ENCODE data around the gene NRF1.

The NRF1 gene

GRCh38 chr7:129642871-129643549 is 31.5 kb downstream of the NRF1 start:
- no peak overlapping the region for H3K4me3 ChIP-seq (ENCODE audit: low read length)
- H3K4me2 ChIP-seq (ENCODE audit: low read depth, low read length) = no peak overlapping the region
- H3K27ac ChIP-seq (ENCODE audit: low read length) = no peak overlapping the region
- H3K27me3 ChIP-seq (replicated peaks; ENCODE audit: insufficient read depth, low read length) = no peaks in the 10 kb centered on the region
- H4K20me1 ChIP-seq (ENCODE audit: insufficient read depth, low read length) = no peaks in the 10 kb centered on the region
- DNase-seq = no peak
- TF ChIP-seq EZH2phosphoT487 (IDR thresholded peaks at IDR 0.05; ENCODE audit: low read length) = no peak
- TF ChIP-seq CTCF (IDR thresholded peaks at IDR 0.05; ENCODE audit: low read length) = no peak
- no peak for TF ChIP-seq EZH2 (optimal IDR thresholded peaks at IDR 0.05; ENCODE audit: low read depth, low read length)
- H3K9me2 ChIP-seq (replicated peaks; ENCODE audit: insufficient read depth, low read length) = no peaks in the 10 kb centered on the region
- peaks cover 7% of the 10 kb centered on the region; the same call in 1 of the 2 replicates for H3K79me2 ChIP-seq (ENCODE audit: low read length)
- no peaks in the 10 kb centered on the region for H3K36me3 ChIP-seq (replicated peaks; ENCODE audit: insufficient read depth, low read length)
- H3K4me1 ChIP-seq (ENCODE audit: low read length) = no peaks in the 10 kb centered on the region
- no peak overlapping the region for H2AFZ ChIP-seq (ENCODE audit: low read length)
- no peaks in the 10 kb centered on the region for H3F3A ChIP-seq (ENCODE audit: insufficient read depth, low read length)
- no peak overlapping the region for H3K9ac ChIP-seq (ENCODE audit: low read length)
- no peaks in the 10 kb centered on the region for H3K9me3 ChIP-seq (replicated peaks; ENCODE audit: insufficient read depth, low read length)

GRCh38 chr7:129643550-129644170 is 32.1 kb downstream of the NRF1 start:
- Histone ChIP-seq H3K9me2 (replicated peaks; ENCODE audit: insufficient read depth, low read length) (no peaks in the 10 kb centered on the region), H4K20me1 (ENCODE audit: insufficient read depth, low read length) (no peaks in the 10 kb centered on the region), H3K4me2 (ENCODE audit: low read depth, low read length) (no peak overlapping the region), H3K9ac (ENCODE audit: low read length) (no peak overlapping the region), H3K4me3 (ENCODE audit: low read length) (no peak overlapping the region), H3K27ac (ENCODE audit: low read length) (no peak overlapping the region), H3K4me1 (ENCODE audit: low read length) (no peaks in the 10 kb centered on the region), H3K27me3 (replicated peaks; ENCODE audit: insufficient read depth, low read length) (no peaks in the 10 kb centered on the region), H3K36me3 (replicated peaks; ENCODE audit: insufficient read depth, low read length) (no peaks in the 10 kb centered on the region), H3K9me3 (replicated peaks; ENCODE audit: insufficient read depth, low read length) (no peaks in the 10 kb centered on the region), H2AFZ (ENCODE audit: low read length) (no peak overlapping the region), H3F3A (ENCODE audit: insufficient read depth, low read length) (no peaks in the 10 kb centered on the region), H3K79me2 (ENCODE audit: low read length) (0 out of 2 replicates have a peak, but pooled peaks cover 3% of the 10 kb centered on the region)
- TF ChIP-seq EZH2phosphoT487 (IDR thresholded peaks at IDR 0.05; ENCODE audit: low read length) (no peak), CTCF (IDR thresholded peaks at IDR 0.05; ENCODE audit: low read length) (no peak), EZH2 (optimal IDR thresholded peaks at IDR 0.05; ENCODE audit: low read depth, low read length) (no peak)
- DNase-seq = no peak

GRCh38 chr7:129644634-129645230 is 33.2 kb downstream of the NRF1 start:
- Histone ChIP-seq H3K79me2 (ENCODE audit: low read length) (0 out of 2 replicates have a peak, but pooled peaks cover 3% of the 10 kb centered on the region), H3K4me3 (ENCODE audit: low read length) (no peak overlapping the region), H3K4me1 (ENCODE audit: low read length) (no peaks in the 10 kb centered on the region), H2AFZ (ENCODE audit: low read length) (no peak overlapping the region), H3K27ac (ENCODE audit: low read length) (no peak overlapping the region), H3K9me3 (replicated peaks; ENCODE audit: insufficient read depth, low read length) (no peaks in the 10 kb centered on the region), H3K9ac (ENCODE audit: low read length) (no peak overlapping the region), H3K36me3 (replicated peaks; ENCODE audit: insufficient read depth, low read length) (no peaks in the 10 kb centered on the region), H3K9me2 (replicated peaks; ENCODE audit: insufficient read depth, low read length) (no peaks in the 10 kb centered on the region), H4K20me1 (ENCODE audit: insufficient read depth, low read length) (no peaks in the 10 kb centered on the region), H3F3A (ENCODE audit: insufficient read depth, low read length) (no peaks in the 10 kb centered on the region), H3K27me3 (replicated peaks; ENCODE audit: insufficient read depth, low read length) (no peaks in the 10 kb centered on the region), H3K4me2 (ENCODE audit: low read depth, low read length) (no peak overlapping the region)
- TF ChIP-seq CTCF (IDR thresholded peaks at IDR 0.05; ENCODE audit: low read length) (peak; percentile 39), EZH2phosphoT487 (IDR thresholded peaks at IDR 0.05; ENCODE audit: low read length) (no peak)
- DNase-seq = peak; percentile 16
